ENCODE results near the gene THRB. TPM values are rescaled to one million over a fixed set of nuclear protein-coding genes. Genes with fewer than 3 reads are reported as not detected.

THRB gene
- total RNA-seq, 1 donor from 2014 or later: 3.1 TPM

- no peaks in the 10 kb centered on the region for H3K36me3 ChIP-seq (ENCODE audit: control insufficient read depth, insufficient read depth, low read length)
- no peak overlapping the region for H3K4me3 ChIP-seq (ENCODE audit: low read depth, low read length)
- TF ChIP-seq CTCF (IDR thresholded peaks at IDR 0.05; ENCODE audit: insufficient read depth, low read length, poor library complexity, severe bottlenecking): no peak
- DNase-seq (ENCODE audit: low read depth): no peak
- H3K27me3 ChIP-seq (ENCODE audit: control insufficient read depth, insufficient read depth, low read length): no peaks in the 10 kb centered on the region
Measured at GRCh38 chr3:24451461-24452099, 43.1 kb downstream of the THRB start.

DNA sequence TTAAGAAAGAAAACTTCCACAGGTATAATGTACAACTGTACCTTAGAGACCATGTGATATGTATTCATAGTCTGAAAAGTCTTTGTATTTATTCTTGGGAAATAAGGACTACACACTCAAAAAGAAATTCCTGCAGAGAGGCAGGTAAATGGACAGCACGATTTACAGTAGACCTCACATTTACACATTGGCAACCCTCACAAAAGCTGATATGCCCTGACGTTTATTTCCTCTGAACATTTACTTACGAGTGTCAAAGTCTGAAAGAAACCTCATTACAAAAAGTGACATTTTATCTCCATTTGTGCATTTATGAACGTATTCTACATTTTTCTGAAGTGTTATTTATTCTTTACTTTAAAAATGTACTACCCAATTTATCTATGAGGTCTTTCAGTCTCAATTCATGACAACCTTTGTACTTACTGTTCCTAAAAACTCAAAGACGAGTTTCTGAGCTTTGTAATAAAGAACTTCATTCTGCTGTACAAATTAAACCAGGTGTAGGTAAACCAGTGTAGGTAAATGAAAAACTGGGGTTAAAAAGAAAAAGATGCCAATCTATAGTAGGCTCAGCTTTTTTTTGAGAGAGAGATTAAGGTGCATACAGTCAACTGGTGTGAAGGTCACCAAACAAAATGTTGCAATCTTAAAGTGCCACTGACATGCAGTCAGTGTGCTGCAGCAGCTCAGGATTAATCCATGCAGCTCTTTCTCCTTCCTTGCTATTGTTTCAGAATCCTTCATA lies 44.3 kb downstream of the THRB start:
- DNase-seq (ENCODE audit: low read depth): no peak
- H3K27me3 ChIP-seq (ENCODE audit: control insufficient read depth, insufficient read depth, low read length): no peaks in the 10 kb centered on the region
- no peak for TF ChIP-seq CTCF (IDR thresholded peaks at IDR 0.05; ENCODE audit: insufficient read depth, low read length, poor library complexity, severe bottlenecking)
- no peaks in the 10 kb centered on the region for H3K36me3 ChIP-seq (ENCODE audit: control insufficient read depth, insufficient read depth, low read length)
- H3K4me3 ChIP-seq (ENCODE audit: low read depth, low read length): no peak overlapping the region

GRCh38 chr3:24447836-24448235 lies 46.8 kb downstream of the THRB start:
- no peak for DNase-seq (ENCODE audit: low read depth)
- Histone ChIP-seq H3K36me3 (ENCODE audit: control insufficient read depth, insufficient read depth, low read length) (no peaks in the 10 kb centered on the region), H3K27me3 (ENCODE audit: control insufficient read depth, insufficient read depth, low read length) (no peaks in the 10 kb centered on the region), H3K4me3 (ENCODE audit: low read depth, low read length) (no peak overlapping the region)
- TF ChIP-seq CTCF (IDR thresholded peaks at IDR 0.05; ENCODE audit: insufficient read depth, low read length, poor library complexity, severe bottlenecking): no peak

- TF ChIP-seq CTCF (IDR thresholded peaks at IDR 0.05; ENCODE audit: insufficient read depth, low read length, poor library complexity, severe bottlenecking): no peak
- H3K36me3 ChIP-seq (ENCODE audit: control insufficient read depth, insufficient read depth, low read length): no peaks in the 10 kb centered on the region
- DNase-seq (ENCODE audit: low read depth): no peak
- H3K27me3 ChIP-seq (ENCODE audit: control insufficient read depth, insufficient read depth, low read length): no peaks in the 10 kb centered on the region
- H3K4me3 ChIP-seq (ENCODE audit: low read depth, low read length): no peak overlapping the region
Measured at GRCh38 chr3:24446032-24446431, 48.6 kb downstream of the THRB start.

DNA sequence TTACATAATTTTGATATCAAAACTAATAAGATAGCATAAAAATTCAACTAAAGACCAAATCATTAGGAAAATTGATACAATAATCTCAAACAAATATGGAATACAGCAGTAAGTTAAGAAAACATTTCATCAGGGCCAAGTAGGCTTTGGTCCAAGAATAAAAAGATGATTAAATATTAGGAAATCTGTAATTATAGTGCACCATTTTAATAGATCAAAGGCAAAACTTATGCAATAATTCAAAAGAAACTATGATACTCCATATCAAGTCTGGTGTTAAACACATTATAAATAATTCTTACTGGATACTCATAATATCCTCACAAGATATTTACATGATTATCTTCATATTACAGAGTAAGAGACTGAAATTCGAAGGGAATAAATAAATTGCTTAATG lies 51.2 kb downstream of the THRB start:
- DNase-seq (ENCODE audit: low read depth): no peak
- Histone ChIP-seq H3K4me3 (ENCODE audit: low read depth, low read length) (no peak overlapping the region), H3K36me3 (ENCODE audit: control insufficient read depth, insufficient read depth, low read length) (no peaks in the 10 kb centered on the region), H3K27me3 (ENCODE audit: control insufficient read depth, insufficient read depth, low read length) (no peaks in the 10 kb centered on the region)
- TF ChIP-seq CTCF (IDR thresholded peaks at IDR 0.05; ENCODE audit: insufficient read depth, low read length, poor library complexity, severe bottlenecking): no peak
